ENCODE measurements around the gene PCCA.

The PCCA gene

GRCh38 chr13:100473501-100474044 lies 384.7 kb downstream of the PCCA start:
- DNase-seq: no peak

- no peak for DNase-seq
These were observed 388.1 kb downstream of the PCCA start for GRCh38 chr13:100476963-100477362.

DNA sequence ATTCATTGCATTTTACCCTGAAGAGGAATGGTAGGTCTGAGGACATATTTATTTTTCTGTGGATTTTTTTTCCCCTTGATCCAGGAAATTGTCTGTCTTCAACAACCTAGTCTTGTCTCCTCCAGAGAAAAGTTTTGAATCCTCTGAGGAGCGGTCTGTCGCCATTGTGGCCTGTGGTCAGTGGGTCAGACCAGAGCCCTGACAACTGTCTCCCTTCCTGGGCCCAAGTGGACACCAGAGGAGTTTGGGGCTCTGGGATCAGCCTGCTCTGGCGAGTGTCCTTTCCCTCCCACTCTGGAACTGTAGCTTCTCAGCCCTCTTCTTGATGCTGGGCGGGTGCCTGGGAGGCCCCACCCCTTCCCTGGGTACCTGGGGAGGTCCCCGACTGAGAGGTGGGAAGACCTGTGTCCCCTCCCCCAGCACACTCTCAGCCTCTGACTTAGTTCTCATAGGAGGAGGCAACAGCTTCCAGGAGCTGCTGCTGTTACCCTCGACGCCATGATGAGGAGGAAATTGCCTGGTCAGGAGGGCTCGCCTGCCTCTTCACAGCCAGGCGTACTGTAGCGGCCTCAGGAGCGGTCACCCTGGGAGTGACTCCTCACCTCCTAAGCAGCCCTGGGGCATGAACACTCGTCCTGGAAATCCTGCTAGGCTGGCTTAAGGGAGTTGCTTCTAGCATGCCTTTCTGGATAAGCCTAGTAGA lies 389.4 kb downstream of the PCCA start:
- DNase-seq: no peak

DNA sequence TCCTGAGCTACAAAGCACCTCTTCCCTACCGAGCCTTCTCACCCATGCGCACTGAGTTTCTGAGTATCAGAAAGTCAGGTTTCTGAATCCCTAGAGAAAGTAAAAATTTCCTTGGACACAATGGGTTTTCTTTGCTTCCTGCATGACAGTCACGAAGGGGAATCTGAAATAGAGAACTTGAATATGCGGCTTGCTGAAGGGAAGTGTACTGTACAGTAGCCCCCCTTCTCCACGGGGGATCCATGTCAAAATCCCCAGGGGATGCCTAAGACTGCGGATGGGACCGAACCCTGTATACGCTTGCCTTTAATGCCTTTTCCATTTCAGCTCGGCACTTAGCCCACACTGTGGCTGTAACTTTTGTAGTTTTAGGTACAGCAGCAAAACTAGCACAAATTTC lies 391.8 kb downstream of the PCCA start:
- no peak for DNase-seq

GRCh38 chr13:100483139-100483538 lies 394.2 kb downstream of the PCCA start:
- no peak for DNase-seq

GRCh38 chr13:100483841-100484381 lies 395.0 kb downstream of the PCCA start:
- no peak for DNase-seq

GRCh38 chr13:100484702-100485101 lies 395.8 kb downstream of the PCCA start:
- DNase-seq: no peak

GRCh38 chr13:100485265-100485664 lies 396.4 kb downstream of the PCCA start:
- DNase-seq: no peak

GRCh38 chr13:100490692-100491091 lies 401.8 kb downstream of the PCCA start:
- DNase-seq: no peak

DNA sequence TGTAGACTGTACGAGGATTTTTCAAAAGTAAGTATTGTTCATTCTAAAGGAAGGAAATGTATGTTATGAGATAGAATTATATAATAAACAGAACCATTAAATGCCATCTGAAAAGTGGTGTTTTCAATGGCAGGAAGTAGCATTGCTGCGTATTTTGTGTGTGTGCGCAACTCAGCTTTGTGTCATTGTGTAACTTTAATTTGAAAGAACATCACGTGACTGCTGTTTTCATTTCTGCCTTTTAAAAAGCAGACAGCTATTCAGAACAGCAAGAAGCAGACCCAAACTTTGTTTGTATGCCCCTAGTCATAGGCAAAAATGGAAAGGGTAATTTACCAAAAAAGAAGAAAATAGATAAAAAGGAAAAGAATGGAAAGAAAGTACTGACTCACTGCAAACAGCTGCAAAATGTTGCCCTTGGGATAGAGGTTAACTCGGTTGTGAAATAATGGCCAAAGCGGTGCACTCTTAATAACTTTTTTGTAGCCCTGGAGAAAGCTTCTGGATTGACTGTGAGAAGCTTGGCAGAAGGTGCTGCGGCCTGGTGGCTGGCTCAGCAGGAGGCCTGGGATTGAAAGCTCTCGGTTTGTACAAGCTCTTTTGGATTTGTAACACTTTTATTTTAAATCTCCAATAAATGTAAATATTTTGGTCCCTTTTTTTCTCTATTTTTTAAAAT lies 402.4 kb downstream of the PCCA start:
- peak in 4 of 14 donors; percentile 2 to 50 (median 18) for DNase-seq

DNA sequence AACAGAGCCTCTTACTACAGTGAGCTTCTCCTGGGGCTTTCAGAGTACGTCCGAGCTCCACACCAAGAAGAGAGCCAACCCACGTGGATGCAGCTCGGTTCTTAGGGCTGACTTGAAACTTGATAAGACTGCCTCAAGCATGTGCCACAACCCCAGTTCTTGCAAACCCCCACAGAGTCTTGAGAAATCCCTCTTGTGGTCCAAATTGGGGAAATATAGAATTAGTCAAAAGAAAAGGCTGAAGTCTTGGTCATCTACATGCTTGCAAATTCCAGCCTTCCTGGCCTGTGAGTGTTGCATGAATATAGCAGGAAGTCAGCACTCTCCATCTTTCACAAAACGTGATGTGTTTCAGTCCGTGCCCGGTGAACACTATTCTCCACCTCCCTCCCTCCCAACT lies 404.5 kb downstream of the PCCA start:
- DNase-seq: no peak

DNA sequence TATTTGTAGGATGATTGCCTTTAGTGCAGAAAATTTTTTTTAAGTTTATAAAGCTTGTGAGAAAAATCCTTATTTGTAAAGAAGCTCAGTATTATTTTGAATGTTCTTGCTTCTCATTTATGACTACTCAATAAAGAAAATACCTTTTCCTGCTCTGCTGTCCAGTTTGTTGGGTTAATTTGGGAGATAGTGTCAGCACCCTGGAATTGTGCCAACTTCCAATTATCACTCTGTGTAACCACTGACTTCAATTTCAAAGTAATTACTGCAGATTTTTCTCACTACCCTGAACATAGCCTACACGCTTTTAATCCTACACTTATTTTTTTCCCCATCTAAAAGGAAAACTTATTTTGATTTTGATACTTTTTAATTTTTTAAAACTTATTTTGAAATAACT lies 406.6 kb downstream of the PCCA start:
- DNase-seq: no peak

- DNase-seq: no peak
These were observed 408.5 kb downstream of the PCCA start for GRCh38 chr13:100497389-100497788.

DNA sequence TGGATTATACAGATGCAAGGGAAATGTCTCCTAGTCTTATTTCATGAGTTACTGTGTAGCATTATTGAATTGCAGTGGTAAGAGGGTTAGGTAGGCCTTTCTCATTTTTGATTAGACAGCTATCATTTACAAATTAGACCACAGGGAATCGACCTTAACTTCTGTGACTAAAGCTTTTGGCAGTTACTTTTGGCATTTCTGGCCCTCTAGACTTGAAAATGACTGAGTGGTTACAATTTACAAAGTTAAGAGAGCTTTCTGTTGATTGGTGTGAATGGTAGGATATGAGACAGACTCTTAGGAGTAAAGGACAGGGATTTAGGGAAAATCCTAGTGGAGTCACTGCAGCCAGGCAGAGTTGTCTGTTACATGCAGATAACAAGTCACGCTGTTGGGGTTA lies 413.6 kb downstream of the PCCA start:
- DNase-seq: no peak

GRCh38 chr13:100503622-100504021 lies 414.7 kb downstream of the PCCA start:
- no peak for DNase-seq

GRCh38 chr13:100506154-100506553 lies 417.3 kb downstream of the PCCA start:
- no peak for DNase-seq

DNA sequence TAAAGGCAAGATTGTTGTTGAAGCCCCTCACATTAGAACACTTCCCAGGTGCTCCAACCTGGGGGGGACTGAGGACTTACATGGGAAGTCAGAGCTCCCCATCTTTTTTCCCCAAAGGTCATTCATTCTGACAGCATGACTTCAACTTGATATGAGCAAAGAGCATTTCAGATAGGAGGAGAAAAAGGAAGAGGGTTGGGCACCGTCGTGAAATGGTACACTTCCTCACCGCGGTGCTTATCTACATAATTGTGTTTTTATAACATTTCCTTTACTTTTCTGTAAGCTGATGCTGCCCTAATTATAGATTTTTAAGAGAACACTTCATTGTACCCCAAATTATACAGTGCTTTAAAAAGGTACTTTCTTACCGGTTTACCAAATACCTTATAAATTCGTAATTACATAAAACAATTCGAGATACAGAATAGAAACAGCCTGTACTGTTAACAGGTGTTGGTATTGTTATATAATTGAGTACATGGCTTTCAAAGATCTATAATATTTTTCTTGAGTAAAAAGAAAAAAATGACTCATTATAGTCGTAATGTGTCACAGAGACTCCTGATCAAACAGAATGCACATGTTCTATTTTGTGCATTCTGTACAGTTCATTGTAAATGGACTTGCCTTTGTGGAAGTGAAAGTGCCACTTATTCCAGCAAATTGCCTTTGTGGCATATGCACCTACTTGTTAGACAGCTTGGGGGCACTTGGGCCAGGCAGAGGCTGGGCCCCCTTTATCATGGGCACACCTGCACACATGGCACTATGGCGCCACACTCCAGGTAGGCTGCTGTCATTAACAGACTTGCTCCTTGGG lies 417.9 kb downstream of the PCCA start:
- no peak for DNase-seq

DNA sequence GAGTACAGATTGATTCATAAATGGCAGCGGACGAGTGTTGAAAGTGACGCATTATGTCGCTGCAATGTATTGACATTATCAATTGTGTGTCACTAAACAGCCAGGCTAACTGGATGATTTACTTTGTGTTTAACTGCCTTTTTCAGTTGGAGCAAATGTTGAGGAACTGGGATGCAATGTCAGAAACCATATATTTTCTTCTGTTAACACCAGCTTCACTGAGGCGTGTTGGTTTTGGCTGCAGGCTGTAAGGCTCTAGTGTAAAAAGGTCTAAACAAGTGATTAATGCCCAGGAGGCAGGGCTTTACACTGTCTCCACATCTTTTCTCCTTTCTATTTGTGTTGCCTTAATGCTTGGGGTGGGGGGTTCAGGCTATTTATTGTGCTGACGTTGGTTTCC lies 419.6 kb downstream of the PCCA start:
- no peak for DNase-seq

GRCh38 chr13:100508996-100509395 lies 420.1 kb downstream of the PCCA start:
- DNase-seq: no peak

DNA sequence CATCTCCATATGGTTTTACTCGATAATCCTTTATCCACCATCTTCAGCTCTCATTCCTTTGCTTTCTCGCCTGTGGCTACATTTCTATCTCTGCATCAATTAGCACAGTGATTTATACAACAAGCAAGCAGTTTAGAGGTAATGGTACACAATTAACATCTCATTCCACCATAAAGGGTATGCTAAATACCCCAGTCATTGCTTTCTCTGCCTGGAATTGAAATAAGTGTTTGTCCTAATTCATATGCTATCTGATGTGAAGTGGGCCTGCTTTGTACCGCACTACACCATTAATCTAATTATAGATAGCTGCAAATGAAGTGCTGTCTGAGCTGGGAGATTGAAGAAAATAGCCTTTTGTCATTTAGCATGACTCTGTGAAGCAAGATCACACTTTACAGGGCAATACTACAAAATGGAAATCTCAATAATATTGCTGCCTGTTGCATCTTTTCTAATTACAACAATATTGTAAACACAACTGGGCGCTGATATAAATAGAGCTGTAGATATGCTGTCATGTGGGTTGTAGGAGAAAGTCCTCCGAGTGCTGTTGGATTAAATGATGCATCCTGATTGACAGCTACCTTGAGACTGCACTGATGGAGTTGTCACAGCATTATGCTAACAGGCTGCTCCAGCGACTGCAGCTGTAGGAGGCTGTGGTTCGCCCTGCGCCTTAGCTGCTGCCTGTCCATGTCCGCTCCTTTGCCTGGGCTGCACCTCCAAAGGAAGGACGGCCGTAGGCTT lies 421.5 kb downstream of the PCCA start:
- no peak for DNase-seq

DNA sequence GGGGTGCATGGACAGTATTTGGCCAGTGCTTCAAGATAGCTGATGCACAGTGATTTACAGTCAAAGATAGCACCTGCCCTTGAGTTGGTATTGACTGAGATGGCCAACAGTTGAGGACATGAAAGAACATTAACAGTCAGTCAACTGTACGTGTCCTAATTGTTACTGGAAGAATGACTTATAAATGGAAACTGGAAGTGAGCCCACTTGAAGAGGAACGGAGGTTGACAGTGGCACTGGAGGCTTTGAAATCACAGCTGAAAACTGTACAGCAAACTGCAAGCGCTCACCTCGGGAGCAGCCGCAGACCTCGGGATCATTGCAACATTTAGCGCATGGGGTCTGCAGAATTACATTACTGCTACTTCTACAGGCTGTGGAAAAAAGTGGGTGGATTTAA lies 422.6 kb downstream of the PCCA start:
- peak in 1 of 14 donors; percentile 12 for DNase-seq

GRCh38 chr13:100512422-100512821 lies 423.5 kb downstream of the PCCA start:
- no peak for DNase-seq
